HG03066 (cell line): Measurements from ENCODE around the gene ZNF384.
"Not testable (repeated sequence)": the region's sequence is repeated elsewhere in the genome, so short reads cannot be mapped to it uniquely, and the experiment has no call there.

Experiments
- ATAC-seq: cut with Tn5 transposase; IDR thresholded peaks from one replicate; pipeline ENCODE4 v1.9.1; 2021; ENCODE audit warnings: low read depth; ENCODE audit not compliant: unreplicated experiment

The ZNF384 gene

GRCh38 chr12:6688999-6689882 is at the start of gene ZNF384:
ZNF384 (minus strand) TSS chr12:6689375; CDS start chr12:6679520, 9,855 bp downstream.
- ATAC-seq = peak; percentile 81

GRCh38 chr12:6736754-6737153 is 47.6 kb upstream of the ZNF384 start:
- no peak for ATAC-seq

- no peak for ATAC-seq
Observed at GRCh38 chr12:6735448-6736191, 46.4 kb upstream of the ZNF384 start.

GRCh38 chr12:6734506-6735387 is 45.6 kb upstream of the ZNF384 start:
- ATAC-seq = no peak

DNA sequence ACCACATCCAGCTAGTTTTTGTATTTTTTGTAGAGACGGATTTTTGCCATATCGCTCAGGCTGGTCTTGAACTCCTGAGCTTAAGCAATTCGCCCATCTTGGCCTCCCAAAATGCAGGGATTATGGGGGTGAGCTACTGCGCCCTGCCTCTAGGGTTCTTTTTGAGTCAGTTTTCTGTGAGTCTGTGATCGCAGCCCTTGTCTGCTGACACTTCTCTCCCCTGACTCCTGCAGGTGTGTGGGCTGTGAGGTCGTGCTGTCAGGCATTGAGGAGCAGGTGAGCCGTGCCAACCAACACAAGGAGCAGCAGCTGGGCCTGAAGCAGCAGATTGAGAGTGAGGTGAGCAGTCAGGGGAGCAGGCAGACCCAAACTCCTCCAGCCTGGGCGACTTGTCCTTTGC is 41.0 kb upstream of the ZNF384 start:
- ATAC-seq = no peak

GRCh38 chr12:6729186-6729585 is 40.0 kb upstream of the ZNF384 start:
- no peak for ATAC-seq

DNA sequence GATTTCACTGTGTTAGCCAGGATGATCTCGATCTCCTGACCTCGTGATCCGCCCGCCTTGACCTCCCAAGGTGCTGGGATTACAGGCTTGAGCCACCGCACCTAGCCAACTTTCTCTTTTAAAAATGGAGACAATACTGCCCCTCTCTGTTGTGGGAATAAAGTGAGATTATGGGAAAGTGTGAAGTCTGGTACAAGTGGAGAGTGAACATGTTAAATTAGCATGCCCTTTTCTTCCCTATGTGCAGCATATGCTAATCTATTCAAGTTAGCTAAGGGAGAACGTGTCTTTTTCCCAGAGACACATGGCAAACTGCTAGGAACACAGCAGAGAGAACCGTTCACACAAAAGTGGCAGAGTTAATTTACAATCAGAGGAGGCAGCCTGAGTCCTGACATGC is 36.2 kb upstream of the ZNF384 start:
- no peak for ATAC-seq

GRCh38 chr12:6724409-6724797 is 35.2 kb upstream of the ZNF384 start:
- peak; percentile 29 for ATAC-seq

- ATAC-seq = peak; percentile 91
Observed at GRCh38 chr12:6723607-6724408, 34.6 kb upstream of the ZNF384 start, which contains the start of gene COPS7A. COPS7A (plus strand) TSS chr12:6724046; CDS start chr12:6724657, 611 bp downstream.

DNA sequence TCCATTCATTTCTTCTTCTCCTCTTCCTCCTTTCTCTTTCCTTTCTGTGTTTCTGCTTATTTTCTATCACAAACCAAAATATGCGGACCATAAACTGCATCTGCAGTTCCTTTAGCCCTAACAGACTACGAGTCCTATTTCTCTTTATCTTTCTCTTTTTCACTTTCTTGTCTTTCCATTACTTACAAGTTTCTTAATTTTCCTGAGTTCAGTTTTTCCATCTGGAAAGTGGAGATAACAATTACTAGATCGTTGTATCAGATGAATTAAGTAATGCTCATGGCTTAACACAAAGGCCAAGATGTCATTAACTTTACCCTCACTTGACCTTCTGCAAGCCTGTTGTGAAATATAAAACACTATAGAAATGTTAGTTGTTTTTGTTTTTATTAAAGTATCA is 33.7 kb upstream of the ZNF384 start:
- no peak for ATAC-seq

DNA sequence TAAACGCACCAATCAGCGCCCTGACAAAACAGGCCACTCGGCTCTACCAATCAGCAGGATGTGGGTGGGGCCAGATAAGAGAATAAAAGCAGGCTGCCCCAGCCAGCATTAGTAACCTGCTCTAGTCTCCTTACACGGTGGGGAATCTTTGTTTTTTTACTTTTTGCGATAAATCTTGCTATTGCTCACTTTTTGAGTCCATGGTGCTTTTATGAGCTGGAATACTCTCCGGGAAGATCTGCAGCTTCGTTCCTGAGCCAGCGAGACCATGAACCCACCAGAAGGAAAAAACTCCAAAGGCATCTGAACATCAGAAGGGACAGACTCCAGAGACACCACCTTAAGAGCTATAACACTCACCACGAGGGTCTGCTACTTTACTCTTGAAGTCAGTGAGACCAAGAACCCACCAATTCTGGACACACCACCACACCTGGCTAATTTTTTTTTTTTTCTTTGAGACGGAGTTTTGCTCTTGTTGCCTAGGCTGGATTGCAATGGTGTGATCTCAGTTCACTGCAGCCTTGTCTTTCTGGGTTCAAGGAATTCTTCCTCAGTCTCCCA is 27.8 kb upstream of the ZNF384 start:
- no peak for ATAC-seq

DNA sequence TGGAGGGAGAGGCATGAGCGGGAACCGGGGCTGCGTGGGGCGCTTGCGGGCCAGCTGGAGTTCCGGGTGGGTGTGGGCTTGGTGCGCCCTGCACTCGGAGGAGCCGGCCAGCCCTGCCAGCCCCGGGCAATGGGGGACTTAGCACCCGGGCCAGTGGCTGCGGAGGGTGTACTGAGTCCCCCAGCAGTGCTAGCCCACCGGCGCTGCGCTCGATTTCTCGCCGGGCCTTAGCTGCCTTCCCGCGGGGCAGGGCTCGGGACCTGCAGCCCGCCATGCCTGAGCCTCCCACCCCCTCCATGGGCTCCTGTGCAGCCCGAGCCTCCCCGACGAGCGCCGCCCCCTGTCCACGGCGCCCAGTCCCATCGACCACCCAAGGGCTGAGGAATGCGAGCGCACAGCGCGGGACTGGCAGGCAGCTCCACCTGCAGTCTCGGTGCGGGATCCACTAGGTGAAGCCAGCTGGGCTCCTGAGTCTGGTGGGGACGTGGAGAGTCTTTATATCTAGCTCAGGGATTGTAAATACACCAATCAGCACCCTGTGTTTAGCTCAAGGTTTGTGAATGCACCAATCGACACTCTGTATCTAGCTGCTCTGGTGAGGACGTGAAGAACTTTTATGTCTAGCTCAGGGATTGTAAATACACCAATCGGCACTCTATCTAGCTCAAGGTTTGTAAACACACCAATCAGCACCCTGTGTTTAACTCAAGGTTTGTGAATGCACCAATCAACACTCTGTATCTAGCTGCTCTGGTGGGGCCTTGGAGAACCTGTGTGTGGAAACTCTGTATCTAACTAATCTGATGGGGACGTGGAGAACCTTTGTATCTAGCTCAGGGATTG is 27.1 kb upstream of the ZNF384 start:
- not testable (repeated sequence) for ATAC-seq

DNA sequence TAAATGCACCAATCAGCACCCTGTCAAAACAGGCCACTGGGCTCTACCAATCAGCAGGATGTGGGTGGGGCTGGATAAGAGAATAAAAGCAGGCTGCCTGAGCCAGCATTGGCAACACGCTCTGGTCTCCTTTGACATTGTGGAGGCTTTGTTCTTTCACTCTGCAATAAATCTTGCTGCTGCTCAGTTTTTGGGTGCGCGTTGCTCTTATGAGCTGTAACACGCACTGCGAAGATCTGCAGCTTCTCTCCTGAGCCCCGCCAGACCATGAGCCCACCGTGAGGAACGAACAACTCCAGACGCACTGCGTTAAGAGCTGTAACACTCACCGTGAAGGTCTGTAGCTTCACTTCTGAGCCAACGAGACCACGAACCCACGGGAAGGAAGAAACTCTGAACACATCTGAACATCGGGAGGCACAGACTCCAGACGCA is 19.8 kb upstream of the ZNF384 start:
- no peak for ATAC-seq

DNA sequence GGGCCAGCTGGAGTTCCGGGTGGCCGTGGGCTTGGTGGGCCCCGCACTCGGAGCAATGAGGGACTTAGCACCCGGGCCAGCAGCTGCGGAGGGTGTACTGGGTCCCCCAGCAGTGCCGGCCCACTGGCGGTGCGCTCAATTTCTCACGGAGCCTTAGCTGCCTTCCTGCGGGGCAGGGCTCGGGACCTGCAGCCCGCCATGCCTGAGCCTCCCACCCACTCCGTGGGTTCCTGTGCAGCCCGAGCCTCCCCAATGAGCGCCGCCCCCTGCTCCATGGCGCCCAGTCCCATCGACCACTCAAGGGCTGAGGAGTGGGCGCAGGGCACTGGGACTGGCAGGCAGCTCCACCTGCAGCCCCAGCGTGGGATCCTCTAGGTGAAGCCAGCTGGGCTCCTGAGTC is 19.2 kb upstream of the ZNF384 start:
- not testable (repeated sequence) for ATAC-seq

GRCh38 chr12:6703631-6704030 is 14.5 kb upstream of the ZNF384 start:
- no peak for ATAC-seq

- no peak for ATAC-seq
Observed at GRCh38 chr12:6701078-6701768, 12.0 kb upstream of the ZNF384 start.

- ATAC-seq = no peak
Observed at GRCh38 chr12:6700646-6701051, 11.5 kb upstream of the ZNF384 start, which contains the start of gene PIANP. PIANP (minus strand) TSS chr12:6700815; CDS start chr12:6698061, 2,754 bp downstream.
